HG02798 (cell line): Measurements from ENCODE around the gene SEC14L5.
"Not testable (repeated sequence)": the region's sequence is repeated elsewhere in the genome, so short reads cannot be mapped to it uniquely, and the experiment has no call there.

Experiments
- ATAC-seq: cut with Tn5 transposase; IDR thresholded peaks from one replicate; pipeline ENCODE4 v1.9.1; 2021; ENCODE audit warnings: mild to moderate bottlenecking; ENCODE audit not compliant: unreplicated experiment, poor library complexity

Gene SEC14L5

DNA sequence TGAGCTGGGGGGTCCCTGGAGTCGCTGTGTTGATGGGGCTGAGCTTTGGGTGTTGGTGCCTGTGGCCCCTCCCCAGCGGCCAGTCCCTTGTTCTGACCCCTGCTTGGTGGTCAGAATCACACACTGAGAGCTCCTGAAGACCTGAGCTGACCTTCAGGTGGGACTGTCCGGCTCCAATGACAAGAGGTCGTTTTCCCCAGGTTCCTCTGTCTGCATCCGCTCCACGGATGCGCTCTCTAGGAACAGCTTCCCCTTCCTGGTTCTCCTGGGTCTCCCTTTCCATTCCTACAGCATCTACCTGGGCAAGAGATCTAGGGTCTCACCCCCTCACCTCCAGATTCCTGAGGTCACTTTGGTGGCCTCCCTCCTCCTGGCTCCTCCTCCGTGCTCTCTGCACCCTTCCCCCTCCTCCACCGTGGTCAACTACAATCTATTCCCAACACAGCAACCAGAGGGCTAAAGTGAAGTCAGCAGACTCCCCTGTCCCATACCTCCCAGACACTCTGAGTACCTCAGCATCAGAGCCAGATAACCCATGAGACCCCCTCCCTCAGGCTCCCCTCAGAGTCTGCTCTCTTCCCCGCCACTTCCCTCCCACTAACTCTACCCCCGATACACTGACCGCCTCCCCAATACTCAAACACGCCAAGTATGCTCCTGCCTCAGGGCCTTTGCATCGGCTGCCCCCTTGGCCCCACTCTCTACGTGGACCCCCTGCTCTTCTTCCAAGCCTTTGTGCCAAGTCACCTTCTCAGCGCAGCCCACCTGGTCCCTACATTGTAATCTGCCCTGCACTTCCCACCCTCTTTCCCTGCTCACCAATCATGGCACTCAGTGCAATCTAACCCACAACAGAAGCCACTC lies 9.0 kb upstream of the SEC14L5 start:
- no peak for ATAC-seq

DNA sequence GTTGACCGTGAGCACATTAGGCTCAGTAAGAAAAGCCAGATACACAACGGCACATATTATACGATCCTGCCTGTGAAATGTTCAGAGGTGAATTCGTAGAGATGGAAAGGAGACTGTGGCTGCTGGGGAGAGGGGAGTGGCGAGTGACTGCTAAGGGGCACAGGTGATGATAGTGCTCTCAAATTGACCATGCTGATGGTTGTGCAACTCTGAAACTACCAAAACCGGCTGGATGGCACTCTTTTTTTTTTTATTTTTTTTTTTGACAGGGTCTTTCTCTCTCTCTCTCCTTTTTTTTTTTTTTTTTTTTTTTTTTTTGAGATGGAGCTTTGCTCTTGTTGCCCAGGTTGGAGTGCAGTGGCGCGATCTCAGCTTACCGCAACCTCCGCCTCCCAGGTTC lies 8.1 kb upstream of the SEC14L5 start:
- no peak for ATAC-seq

DNA sequence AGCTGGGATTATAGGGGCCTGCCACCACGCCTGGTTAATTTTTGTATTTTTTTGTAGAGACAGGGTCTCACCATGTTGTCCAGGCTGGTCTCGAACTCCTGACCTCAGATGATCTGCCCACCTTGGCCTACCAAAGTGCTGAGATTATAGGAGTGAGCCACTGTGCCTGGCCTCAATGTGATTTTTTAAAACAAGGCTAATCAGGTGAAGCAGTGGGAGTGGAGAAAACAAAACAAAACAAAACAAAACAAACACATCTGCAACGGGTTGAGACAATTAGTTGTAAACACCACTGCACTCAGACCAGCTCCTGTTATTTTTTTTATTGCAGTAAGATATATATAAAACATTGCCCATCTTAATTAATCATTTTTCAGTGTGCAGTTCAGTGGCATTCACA lies 6.5 kb upstream of the SEC14L5 start:
- ATAC-seq: not testable (repeated sequence)

DNA sequence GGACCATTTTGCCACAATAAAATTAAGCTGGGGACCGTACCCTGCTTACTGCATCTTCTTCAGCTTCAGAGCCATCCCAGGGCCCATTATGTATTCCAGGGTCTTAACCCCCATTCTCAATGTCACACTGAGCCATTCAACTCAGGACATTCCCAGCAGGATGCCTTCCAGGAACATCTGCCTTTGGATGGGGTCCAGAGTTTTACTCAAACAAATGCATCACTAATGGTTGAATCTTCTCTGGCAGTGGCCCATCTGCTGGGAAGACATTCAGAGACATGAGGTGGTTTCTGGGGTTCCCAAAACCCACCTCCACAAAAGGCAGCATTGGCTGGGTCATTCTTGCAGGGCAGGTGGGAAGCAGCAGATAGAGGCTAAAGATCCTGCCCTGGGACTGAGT lies 3.4 kb upstream of the SEC14L5 start:
- ATAC-seq: no peak

DNA sequence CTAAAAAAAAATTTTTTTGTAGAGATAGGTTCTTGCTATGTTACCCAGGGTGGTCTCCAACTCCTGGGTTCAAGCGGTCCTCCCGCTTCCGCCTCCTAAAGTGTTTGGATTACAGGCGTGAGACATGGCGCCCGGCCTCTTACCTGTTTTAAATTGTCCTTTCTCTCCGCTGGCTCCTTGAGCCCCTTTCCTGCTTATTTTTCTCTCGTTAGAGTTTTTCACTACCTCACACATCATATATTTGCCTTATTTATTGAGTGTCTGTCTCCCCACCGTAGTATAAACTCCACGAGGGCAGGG lies 760 bp upstream of the SEC14L5 start:
- no peak for ATAC-seq

DNA sequence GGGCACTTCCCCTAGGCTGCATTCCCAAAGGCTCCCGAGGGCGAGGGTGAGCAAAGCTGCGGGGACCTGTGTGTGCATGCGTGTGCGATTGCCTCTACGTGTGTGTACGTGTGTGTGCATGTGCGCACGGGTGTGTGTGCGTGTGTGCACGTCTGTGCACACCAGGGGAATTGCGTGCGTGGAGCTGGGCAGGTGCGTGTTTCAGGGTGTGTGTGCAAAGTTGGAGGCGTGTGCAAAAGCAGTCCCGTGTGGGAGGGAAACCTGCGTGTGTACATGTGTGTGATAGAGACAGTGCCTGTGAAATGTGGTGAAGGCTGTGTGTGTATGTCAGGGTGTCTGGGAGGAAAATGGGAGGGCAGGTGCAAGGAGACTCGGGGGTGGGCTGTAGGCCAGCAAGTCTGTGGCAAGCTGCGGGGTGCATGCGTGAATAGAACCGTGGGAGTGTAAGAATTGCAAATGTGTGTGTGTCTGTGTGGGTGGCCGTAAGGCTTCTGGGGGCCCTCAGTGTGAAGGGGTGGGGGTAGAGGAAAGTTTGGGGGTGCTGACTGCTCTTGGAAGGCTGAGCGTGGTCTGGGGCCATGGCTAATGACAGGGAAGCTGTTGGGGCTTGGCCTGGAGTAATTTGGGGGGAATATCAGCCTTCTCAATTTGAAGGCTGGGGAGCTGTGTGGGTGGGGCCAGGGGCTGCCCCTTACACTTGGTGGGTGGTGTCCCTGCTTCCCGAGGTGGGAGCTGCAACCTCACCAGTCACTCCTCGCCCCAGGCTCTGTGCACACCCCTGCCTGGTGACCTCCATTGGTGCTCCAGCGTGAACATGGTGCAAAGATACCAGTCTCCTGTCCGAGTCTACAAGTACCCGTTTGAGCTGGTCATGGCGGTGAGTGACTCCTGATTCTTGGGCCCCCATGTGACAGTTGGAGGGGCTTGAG lies 644 bp downstream of the SEC14L5 start:
- ATAC-seq: peak; percentile 22

DNA sequence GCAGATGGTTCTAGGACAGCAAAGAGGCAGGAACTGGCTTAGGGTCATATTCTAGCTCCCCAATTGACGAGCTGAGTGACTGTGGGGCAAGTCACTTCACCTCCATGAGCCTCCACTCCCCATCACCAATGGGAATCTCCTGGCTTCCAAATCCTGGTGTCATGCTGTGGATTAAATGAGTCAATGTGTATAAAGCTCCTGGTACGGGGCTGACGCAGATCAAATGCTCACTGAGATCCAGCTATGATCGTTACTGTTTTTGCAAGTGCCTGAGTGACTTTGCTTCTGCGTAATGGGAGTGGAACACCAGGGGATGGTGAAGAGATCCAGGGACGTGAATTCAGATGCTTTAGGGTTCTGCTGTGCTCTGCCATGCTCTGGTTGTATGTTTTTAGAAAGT lies 2.4 kb downstream of the SEC14L5 start:
- no peak for ATAC-seq

DNA sequence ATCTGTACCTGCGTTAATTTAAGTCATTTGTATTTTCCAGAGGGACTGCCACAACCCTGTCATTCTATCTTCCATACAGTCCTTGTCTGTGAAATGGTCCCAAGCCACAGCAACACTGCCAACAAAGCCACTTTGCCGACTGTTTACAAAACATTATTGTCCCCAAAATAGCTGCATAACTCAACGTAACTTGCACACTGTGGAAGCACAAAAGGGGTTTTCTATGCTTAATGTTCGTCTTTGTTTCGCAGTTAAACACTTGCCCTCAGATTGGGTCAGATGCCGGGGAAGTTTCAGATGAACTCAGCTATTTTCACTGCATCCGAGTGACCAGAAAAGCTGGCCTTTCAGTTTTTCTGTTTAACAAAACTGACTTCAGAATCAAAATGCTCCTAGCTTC lies 4.6 kb downstream of the SEC14L5 start:
- no peak for ATAC-seq

DNA sequence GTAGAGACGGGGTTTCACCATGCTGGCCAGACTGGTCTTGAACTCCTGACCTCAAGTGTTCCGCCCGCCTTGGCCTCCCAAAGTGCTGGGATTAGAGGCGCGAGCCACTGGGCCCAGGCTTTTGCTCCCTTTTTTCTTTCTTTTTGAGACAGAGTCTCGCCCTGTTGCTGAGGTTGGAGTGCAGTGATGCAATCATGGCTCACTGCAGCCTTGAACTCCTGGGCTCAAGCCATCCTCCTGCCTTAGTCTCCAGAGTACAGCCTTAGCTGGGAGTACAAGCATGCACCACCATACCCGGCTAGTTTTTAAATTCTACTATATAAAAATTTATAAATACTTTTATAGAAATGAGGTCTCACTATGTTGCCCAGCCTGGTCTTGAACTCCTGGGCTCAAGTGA lies 5.4 kb downstream of the SEC14L5 start:
- ATAC-seq: not testable (repeated sequence)

DNA sequence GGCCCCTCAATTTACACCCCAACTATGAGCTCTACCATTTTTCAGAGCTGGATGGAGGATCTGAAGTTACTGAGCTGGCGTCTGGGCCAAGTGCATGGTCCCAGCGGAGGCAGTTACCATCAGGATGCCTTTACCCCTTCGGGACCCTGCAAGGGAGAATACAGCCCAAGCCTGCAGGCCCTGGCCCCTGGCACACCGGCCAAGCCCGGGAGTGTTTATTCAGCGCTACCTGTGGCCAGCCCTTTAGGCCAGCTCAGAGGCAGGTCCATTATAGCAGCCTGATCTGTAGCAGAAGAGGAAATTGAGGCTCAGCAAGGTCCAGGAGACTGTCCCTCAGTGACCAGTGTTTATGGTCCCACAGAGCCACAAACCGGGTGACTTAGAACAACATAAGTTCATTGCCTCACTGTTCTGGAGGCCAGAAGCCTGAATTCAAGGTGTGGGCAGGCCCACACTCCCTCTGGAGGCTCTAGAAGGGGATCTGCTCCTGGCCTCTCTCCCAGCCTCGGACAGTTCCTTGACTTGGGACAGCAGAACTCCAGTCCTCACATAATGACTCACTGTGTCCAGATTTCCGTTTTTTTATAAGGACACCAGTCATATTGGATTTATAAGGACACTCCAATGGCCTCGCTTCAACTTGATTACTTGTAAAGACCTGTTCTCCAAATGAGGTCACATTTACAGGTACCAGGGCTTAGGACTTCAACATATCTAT lies 8.8 kb downstream of the SEC14L5 start:
- ATAC-seq: no peak

DNA sequence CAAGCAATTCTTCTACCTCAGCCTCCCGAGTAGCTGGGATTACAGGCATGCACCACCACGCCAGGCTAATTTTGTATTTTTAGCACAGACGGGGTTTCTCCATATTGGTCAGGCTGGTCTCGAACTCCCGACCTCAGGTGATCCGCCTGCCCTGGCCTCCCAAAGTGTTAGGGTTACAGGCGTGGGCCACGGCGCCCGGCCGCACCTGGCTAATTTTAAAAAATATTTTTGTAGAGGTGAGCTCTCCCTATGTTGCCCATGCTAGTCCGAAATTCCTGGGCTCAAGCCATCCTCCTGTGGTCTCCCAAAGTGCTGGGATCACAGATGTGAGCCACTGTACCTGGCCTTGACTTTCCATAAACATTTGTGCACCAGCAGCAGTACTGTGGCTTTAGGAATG lies 10.1 kb downstream of the SEC14L5 start:
- ATAC-seq: not testable (repeated sequence)

DNA sequence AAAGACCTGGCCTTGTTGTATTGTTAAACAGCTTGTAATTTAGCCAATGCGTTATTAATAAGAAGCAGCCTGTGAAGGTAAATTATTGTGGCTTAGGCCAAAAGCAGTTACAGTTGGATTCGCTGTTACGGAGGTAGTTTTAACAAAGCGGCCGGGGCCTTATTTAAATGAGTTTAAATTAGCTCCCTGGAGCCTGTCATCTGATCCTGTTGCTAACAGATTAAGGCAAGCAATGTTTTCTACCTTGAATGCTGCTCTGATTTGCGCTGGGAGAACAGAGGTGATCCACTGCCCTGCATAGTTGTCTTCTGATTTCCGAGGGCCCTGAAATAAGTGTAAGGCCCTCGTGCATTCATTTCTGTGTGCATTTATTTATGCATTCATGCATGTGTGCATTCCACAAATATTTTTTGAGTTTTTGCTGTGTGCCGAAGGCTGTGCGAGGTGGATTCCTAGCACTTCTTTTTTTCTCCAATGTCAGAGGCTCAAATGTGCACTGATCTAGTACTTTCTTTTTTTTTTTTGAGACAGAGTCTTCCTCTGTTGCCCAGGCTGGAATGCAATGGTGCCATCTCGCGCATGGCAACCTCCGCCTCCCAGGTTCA lies 10.9 kb downstream of the SEC14L5 start:
- no peak for ATAC-seq

DNA sequence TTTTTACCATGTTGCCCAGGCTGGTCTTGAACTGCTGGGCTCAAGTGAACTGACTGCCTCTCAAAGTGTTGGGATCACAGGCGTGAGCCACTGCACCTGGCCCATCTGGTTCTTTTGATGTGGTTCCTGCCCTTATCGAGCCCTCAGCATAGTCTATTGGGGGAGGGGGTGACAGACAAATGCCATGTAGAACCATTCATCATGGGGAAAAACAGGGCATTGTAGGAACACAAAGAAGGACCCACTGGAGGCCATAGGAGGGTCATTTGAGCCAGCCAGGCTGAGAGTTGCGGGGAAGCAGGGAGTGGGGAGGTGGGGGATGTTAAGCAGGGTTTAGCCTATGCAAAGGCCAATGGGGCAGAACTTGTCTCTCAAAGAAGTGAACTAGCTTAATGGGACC lies 11.9 kb downstream of the SEC14L5 start:
- no peak for ATAC-seq

DNA sequence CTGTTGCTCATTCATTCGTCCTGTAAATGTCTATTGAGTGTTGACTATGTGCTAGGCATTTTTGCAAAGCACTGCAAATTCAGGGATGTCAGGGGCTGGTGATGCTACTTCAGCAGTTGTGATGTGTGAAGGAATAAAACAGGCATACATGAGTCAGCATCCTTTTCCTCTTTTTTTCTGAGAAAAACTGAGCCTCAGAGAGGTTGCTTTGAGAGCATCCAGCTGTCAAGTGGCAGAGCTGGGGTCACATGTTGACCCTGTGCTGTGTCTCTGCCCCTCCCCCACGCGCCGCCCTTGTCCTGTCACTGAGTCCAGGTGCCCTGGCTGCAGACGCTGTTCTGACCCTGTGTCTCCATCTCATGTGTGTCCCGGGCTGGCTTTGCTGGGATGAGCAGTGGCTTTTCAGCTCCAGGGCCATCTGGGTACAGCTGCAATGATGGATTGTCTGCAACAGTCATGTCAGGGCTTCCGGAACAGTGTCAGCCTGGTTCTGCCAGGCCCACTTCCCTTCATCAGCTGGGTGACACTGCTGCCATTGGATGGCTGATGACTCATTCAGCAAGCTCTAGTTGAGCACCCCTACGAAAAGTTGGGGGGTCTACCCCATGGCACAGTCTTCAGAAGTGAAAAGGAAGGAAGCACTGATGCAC lies 14.9 kb downstream of the SEC14L5 start:
- no peak for ATAC-seq

DNA sequence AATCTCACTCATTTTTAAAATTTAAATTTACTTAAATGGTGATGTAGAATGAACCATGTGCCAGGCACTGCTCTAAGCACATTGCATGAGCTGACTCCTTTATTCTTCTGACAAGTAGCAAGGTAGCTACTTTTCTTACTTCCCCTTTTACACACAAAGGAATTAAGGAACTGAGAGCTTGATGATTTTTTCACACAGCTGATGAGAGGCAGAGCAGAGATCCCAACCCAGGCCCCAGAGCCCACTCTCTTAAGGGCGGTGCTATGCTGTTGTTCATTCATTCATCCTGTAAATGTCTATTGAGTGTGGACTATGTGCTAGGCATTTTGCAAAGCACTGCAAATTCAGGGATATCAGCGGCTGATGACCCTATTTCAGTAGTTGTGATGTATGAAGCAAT lies 17.9 kb downstream of the SEC14L5 start:
- peak; percentile 82 for ATAC-seq

DNA sequence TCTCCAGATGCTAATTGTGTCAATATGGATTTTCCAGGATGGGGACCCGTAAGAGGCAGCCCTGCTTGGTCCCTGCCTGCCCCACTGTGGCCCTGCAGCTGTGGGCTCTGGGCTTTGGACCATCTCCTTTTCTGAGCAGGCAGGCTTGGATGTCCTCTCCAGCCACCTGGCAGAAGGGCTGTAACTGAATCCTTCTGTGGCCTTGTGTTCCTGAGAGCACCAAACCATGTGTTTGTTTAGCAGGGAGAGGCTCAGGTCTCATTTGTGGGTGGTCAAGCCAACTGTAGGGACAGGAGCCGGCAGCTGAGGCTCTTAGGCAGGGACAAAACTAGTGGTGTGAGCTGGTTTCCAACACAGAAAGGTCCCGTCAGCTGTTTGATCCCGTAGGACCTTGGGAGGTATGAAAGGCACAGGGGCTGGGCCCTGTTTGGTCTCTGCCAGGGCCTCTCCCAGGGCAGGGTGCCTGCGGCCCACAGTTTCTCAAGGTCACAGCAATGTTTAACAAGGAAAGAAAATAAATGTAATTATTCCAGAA lies 18.5 kb downstream of the SEC14L5 start:
- no peak for ATAC-seq

DNA sequence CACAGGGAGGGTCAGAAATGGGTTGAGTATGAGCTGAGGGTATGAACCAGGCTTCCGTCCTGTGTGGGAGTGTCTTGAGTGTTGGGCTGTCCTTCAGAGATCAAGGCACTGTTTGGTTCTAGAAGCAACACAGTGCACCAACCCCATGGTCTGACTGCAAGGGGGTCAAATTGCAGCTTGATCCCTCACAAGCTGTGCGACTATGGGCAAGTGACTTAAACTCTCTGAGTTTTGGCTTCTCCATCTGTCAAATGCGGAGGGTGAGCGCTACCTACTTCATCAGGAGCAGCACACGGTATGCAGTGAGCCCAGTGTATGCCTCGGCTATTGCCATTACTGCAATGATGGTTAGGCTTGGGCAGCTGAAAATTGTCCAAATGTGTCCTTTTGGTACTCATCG lies 21.0 kb downstream of the SEC14L5 start:
- no peak for ATAC-seq

DNA sequence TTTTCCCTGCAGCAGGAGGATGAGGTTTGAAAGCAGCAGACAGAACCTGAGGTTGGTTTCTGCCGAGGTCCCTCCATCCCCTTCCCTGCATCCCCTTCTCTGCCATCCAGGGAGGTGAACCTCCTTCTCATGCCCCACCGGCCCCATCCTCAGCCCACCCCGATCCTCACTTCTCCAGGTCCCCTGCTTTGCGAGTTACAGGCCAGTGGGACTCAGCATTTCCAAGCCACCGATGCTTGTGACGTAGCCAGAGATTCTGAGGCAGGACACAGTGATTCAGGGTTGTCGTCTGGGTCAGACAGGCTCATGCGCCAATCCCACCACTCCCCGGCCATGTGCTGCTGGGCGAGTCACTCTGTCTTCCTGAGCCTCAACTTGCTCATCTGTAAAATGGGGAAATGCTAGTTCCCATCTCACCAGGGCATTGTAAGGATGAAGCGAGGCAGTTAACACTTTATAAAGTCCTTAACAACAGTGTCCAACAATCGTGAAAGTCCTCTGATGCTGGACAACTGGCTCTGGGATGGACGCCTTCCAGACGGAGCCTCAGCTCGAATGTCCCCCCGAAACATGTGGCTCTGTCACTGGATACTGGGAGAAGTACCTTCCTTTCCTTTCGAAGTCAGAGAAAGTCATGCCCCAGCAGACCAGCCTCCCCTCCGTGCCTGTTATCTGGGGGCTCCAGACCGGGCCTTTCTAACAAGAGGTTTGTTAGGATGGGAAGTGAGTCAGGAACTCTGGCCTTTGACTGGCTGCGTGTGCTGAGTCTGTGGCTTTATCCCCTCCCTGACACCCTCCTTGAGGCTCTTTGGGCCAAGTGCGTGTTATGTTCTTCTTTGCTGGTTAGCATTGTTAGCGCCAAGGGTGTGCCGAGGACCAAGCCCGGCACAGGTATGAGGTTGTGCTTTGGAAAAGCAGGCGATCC lies 21.9 kb downstream of the SEC14L5 start:
- no peak for ATAC-seq

DNA sequence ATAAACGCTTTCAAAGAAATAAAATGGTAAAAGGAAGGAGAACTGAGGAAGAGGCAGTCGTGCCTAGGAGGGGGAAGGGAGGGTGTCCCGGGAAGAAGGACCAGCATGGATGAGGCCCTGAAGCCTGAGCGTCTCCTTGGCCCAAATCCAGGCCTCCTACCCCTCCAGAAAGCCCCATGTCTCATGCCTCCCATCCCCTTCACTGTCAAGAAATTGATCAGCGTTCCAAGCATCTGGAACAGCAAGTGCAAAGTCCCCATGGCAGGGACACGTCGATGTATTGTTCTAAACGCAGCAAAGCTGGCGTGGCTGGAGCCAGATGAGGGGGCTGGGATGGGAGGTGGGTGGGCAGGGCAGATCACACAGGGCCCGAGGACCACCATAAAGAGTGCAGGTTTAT lies 22.6 kb downstream of the SEC14L5 start:
- no peak for ATAC-seq
